ENCODE data around the gene POLR3E.
A peak's percentile ranks its signal among the peaks of the same experiment; 100 is the strongest.

Gene POLR3E

GRCh38 chr16:22297114-22297870 lies at the start of gene POLR3E:
TSS of gene POLR3E (plus strand) at chr16:22297409. CDS start at chr16:22302969, 5,560 bp downstream.
- peak; percentile 100 for DNase-seq (ENCODE audit: low read depth in 2 of 2)

- DNase-seq (ENCODE audit: low read depth in 2 of 2) = no peak
Measured at GRCh38 chr16:22250522-22250921, 46.7 kb upstream of the POLR3E start.

GRCh38 chr16:22252317-22252716 lies 44.9 kb upstream of the POLR3E start:
- DNase-seq (ENCODE audit: low read depth in 2 of 2) = no peak

- DNase-seq (ENCODE audit: low read depth in 2 of 2) = no peak
Measured at GRCh38 chr16:22253272-22253671, 43.9 kb upstream of the POLR3E start.

- DNase-seq (ENCODE audit: low read depth in 2 of 2) = no peak
Measured at GRCh38 chr16:22255335-22255734, 41.9 kb upstream of the POLR3E start.

GRCh38 chr16:22257440-22257839 lies 39.8 kb upstream of the POLR3E start:
- DNase-seq (ENCODE audit: low read depth in 2 of 2) = no peak

GRCh38 chr16:22260490-22260889 lies 36.7 kb upstream of the POLR3E start:
- no peak for DNase-seq (ENCODE audit: low read depth in 2 of 2)

GRCh38 chr16:22262460-22262859 lies 34.7 kb upstream of the POLR3E start:
- DNase-seq (ENCODE audit: low read depth in 2 of 2) = no peak

GRCh38 chr16:22264786-22265185 lies 32.4 kb upstream of the POLR3E start:
- no peak for DNase-seq (ENCODE audit: low read depth in 2 of 2)

- DNase-seq (ENCODE audit: low read depth in 2 of 2) = no peak
Measured at GRCh38 chr16:22265351-22265750, 31.9 kb upstream of the POLR3E start.

GRCh38 chr16:22266546-22266945 lies 30.7 kb upstream of the POLR3E start:
- DNase-seq (ENCODE audit: low read depth in 2 of 2) = no peak

GRCh38 chr16:22267764-22268163 lies 29.4 kb upstream of the POLR3E start:
- no peak for DNase-seq (ENCODE audit: low read depth in 2 of 2)

- no peak for DNase-seq (ENCODE audit: low read depth in 2 of 2)
Measured at GRCh38 chr16:22270525-22270924, 26.7 kb upstream of the POLR3E start.

GRCh38 chr16:22272870-22273650 lies 24.1 kb upstream of the POLR3E start:
- DNase-seq (ENCODE audit: low read depth in 2 of 2) = no peak

GRCh38 chr16:22274916-22275315 lies 22.3 kb upstream of the POLR3E start:
- DNase-seq (ENCODE audit: low read depth in 2 of 2) = no peak

GRCh38 chr16:22278441-22279230 lies 18.6 kb upstream of the POLR3E start:
- no peak for DNase-seq (ENCODE audit: low read depth in 2 of 2)

GRCh38 chr16:22282254-22282892 lies 14.8 kb upstream of the POLR3E start:
- no peak for DNase-seq (ENCODE audit: low read depth in 2 of 2)

GRCh38 chr16:22284637-22285036 lies 12.6 kb upstream of the POLR3E start:
- no peak for DNase-seq (ENCODE audit: low read depth in 2 of 2)

GRCh38 chr16:22285080-22285479 lies 12.1 kb upstream of the POLR3E start:
- no peak for DNase-seq (ENCODE audit: low read depth in 2 of 2)

- DNase-seq (ENCODE audit: low read depth in 2 of 2) = no peak
Measured at GRCh38 chr16:22291020-22291419, 6.2 kb upstream of the POLR3E start.

- DNase-seq (ENCODE audit: low read depth in 2 of 2) = no peak
Measured at GRCh38 chr16:22291860-22292318, 5.3 kb upstream of the POLR3E start.

- no peak for DNase-seq (ENCODE audit: low read depth in 2 of 2)
Measured at GRCh38 chr16:22292320-22292719, 4.9 kb upstream of the POLR3E start.
